H1 (cell line): ENCODE data around the gene IER3IP1. TPM values are rescaled to one million over a fixed set of nuclear protein-coding genes. Genes with fewer than 3 reads are reported as not detected.
A peak's percentile ranks its signal among the peaks of the same experiment; 100 is the strongest.

Experiments
- CTCF ChIA-PET: fragments of 300-600 bp; sonication (Branson Sonifier 250); formaldehyde crosslinking; loops from one replicate; lab custom pipeline; 2021; ENCODE audit not compliant: partially characterized antibody; lab: Charles Lee
- POLR2A ChIA-PET: fragments of 300-600 bp; sonication (Branson Sonifier 250); formaldehyde crosslinking; loops from one replicate; lab custom pipeline; 2021; ENCODE audit warnings: inconsistent platforms; ENCODE audit not compliant: partially characterized antibody; lab: Charles Lee
- DNase-seq, 2 experiments: peaks; one replicate each; pipeline versions ENCODE4 v3.0.0 to v3.0.0-alpha.2; 2010 to 2022; ENCODE audit warnings: low spot score in 2 of 2, low read depth in 1 of 2, mixed read lengths in 1 of 2
- FAIRE-seq: peaks from 2 replicates; lab custom pipeline; 2011; peaks lifted over from hg19 to GRCh38; lab: Jason Lieb, UNC
- H2AFZ ChIP-seq: 2 replicates; pipeline ENCODE4 v1.8.1; 2012; ENCODE audit warnings: low read length, inconsistent platforms
- H2AK5ac ChIP-seq: 2 replicates; pipeline ENCODE4 v1.6.1; 2013; ENCODE audit warnings: low read depth, low read length
- H2BK120ac ChIP-seq: replicated peaks from 2 replicates; pipeline ENCODE3; 2013; ENCODE audit warnings: low read depth, low read length, inconsistent platforms
- H2BK12ac ChIP-seq: 2 replicates; pipeline ENCODE4 v1.6.1; 2013; ENCODE audit warnings: low read depth, low read length
- H2BK15ac ChIP-seq: 2 replicates; pipeline ENCODE4 v1.6.1; 2013; ENCODE audit warnings: low read length
- H2BK20ac ChIP-seq: 2 replicates; pipeline ENCODE4 v1.6.1; 2013; ENCODE audit warnings: low read length
- H2BK5ac ChIP-seq: 2 replicates; pipeline ENCODE4 v1.6.1; 2013; ENCODE audit warnings: low read depth, low read length
- H3K14ac ChIP-seq: 2 replicates; pipeline ENCODE4 v1.6.1; 2013; ENCODE audit warnings: inconsistent platforms; ENCODE audit not compliant: insufficient read length
- H3K18ac ChIP-seq: 2 replicates; pipeline ENCODE4 v1.6.1; 2013; ENCODE audit warnings: low read length; ENCODE audit errors: extremely low read depth
- H3K23ac ChIP-seq: 2 replicates; pipeline ENCODE4 v1.6.1; 2013; ENCODE audit warnings: inconsistent platforms; ENCODE audit not compliant: insufficient read length
- H3K23me2 ChIP-seq: 2 replicates; pipeline ENCODE4 v1.6.1; 2013; ENCODE audit warnings: low read depth, low read length
- H3K27ac ChIP-seq: 2 replicates; pipeline ENCODE4 v1.6.1; 2011; ENCODE audit warnings: low read depth, low read length, inconsistent platforms
- H3K27me3 ChIP-seq, 4 experiments: replicated peaks in 1 of 4; 1 replicate in 1 of 4; 2 replicates in 3 of 4; pipeline versions ENCODE4 v1.6.1 to v1.8.1; 2011 to 2013; ENCODE audit warnings: low read length in 3 of 4, mild to moderate bottlenecking in 3 of 4, inconsistent platforms in 2 of 4, mixed read lengths in 2 of 4, moderate library complexity in 1 of 4; ENCODE audit not compliant: control insufficient read depth in 3 of 4, insufficient read depth in 3 of 4; ENCODE audit errors: extremely low read depth in 1 of 4
- H3K36me3 ChIP-seq, 4 experiments: 2 replicates each; pipeline versions ENCODE4 v1.6.1 to v1.8.1; 2011 to 2013; ENCODE audit warnings: mild to moderate bottlenecking in 4 of 4, low read length in 3 of 4, moderate library complexity in 2 of 4, control low read depth in 1 of 4, inconsistent platforms in 1 of 4; ENCODE audit not compliant: insufficient read depth in 4 of 4, control insufficient read depth in 2 of 4
- H3K4ac ChIP-seq: replicated peaks from 2 replicates; pipeline ENCODE3; 2013; ENCODE audit warnings: low read length, low read depth, mixed read lengths, inconsistent platforms; ENCODE audit not compliant: insufficient read length
- H3K4me1 ChIP-seq, 4 experiments: replicated peaks in 1 of 4; 1 replicate in 1 of 4; 2 replicates in 3 of 4; pipeline versions ENCODE4 v1.6.1 to v1.8.1; 2011 to 2013; ENCODE audit warnings: low read length in 3 of 4, inconsistent platforms in 2 of 4, mixed read lengths in 1 of 4; ENCODE audit not compliant: insufficient read depth in 4 of 4, control insufficient read depth in 3 of 4
- H3K4me2 ChIP-seq, 2 experiments: 2 replicates each; pipeline versions ENCODE4 v1.6.1 to v1.8.1; 2011 to 2013; ENCODE audit warnings: low read depth in 2 of 2, low read length in 2 of 2, control low read depth in 1 of 2, inconsistent platforms in 1 of 2, mild to moderate bottlenecking in 1 of 2; ENCODE audit not compliant: insufficient read depth in 1 of 2
- H3K4me3 ChIP-seq, 4 experiments: fragments of 200-600, 300-600 bp in 1 of 4; sonication (generic), shearing (Covaris generic), sonication (Bioruptor Twin) in 1 of 4; 2 replicates each; pipeline versions ENCODE4 v1.5.1 to v1.8.1; 2011 to 2016; ENCODE audit warnings: low read length in 4 of 4, low read depth in 3 of 4, control low read depth in 2 of 4, inconsistent platforms in 2 of 4, mild to moderate bottlenecking in 2 of 4, mixed read lengths in 1 of 4, moderate library complexity in 1 of 4; ENCODE audit not compliant: insufficient read depth in 2 of 4; ENCODE audit errors: extremely low read depth in 1 of 4
- H3K56ac ChIP-seq: replicated peaks from 2 replicates; pipeline ENCODE3; 2013; ENCODE audit warnings: low read depth, mild to moderate bottlenecking, mixed read lengths, low read length, inconsistent platforms; ENCODE audit not compliant: insufficient read length
- H3K79me1 ChIP-seq: 2 replicates; pipeline ENCODE4 v1.6.1; 2013; ENCODE audit warnings: low read depth, low read length, control low read depth
- H3K79me2 ChIP-seq, 2 experiments: 2 replicates each; pipeline versions ENCODE4 v1.6.1 to v1.8.1; 2012 to 2013; ENCODE audit warnings: low read length in 2 of 2, mild to moderate bottlenecking in 2 of 2, inconsistent platforms in 1 of 2; ENCODE audit not compliant: insufficient read depth in 2 of 2, control insufficient read depth in 1 of 2
- H3K9ac ChIP-seq, 4 experiments: replicated peaks in 1 of 4; 1 replicate in 1 of 4; 2 replicates in 3 of 4; pipeline versions ENCODE4 v1.6.1 to v1.8.1; 2011 to 2013; ENCODE audit warnings: low read depth in 3 of 4, low read length in 3 of 4, control low read depth in 2 of 4, mild to moderate bottlenecking in 2 of 4, moderate library complexity in 2 of 4, inconsistent platforms in 1 of 4; ENCODE audit errors: extremely low read depth in 1 of 4
- H3K9me3 ChIP-seq, 2 experiments: 2 replicates each; pipeline versions ENCODE4 v1.6.1 to v1.8.1; 2012 to 2013; ENCODE audit warnings: mild to moderate bottlenecking in 2 of 2, moderate library complexity in 2 of 2, control low read depth in 1 of 2, inconsistent platforms in 1 of 2, low read depth in 1 of 2, low read length in 1 of 2, mixed read lengths in 1 of 2; ENCODE audit not compliant: insufficient read depth in 2 of 2
- H4K20me1 ChIP-seq, 2 experiments: replicated peaks in 1 of 2; 2 replicates each; pipeline versions ENCODE3 to v1.8.1; 2011 to 2013; ENCODE audit warnings: inconsistent platforms in 2 of 2, low read length in 2 of 2, mild to moderate bottlenecking in 1 of 2; ENCODE audit not compliant: insufficient read depth in 2 of 2, control insufficient read depth in 1 of 2
- H4K5ac ChIP-seq: 2 replicates; pipeline ENCODE4 v1.6.1; 2013; ENCODE audit warnings: low read length, low read depth, mixed read lengths, inconsistent platforms; ENCODE audit not compliant: insufficient read length
- H4K8ac ChIP-seq: 2 replicates; pipeline ENCODE4 v1.8.0; 2013; ENCODE audit warnings: mild to moderate bottlenecking, moderate library complexity, low read length, inconsistent platforms; ENCODE audit not compliant: insufficient read depth; ENCODE audit errors: extremely low read depth
- H4K91ac ChIP-seq: replicated peaks from 2 replicates; pipeline ENCODE3; 2013; ENCODE audit warnings: low read length, mixed read lengths, inconsistent platforms; ENCODE audit not compliant: insufficient read length
- BCL11A ChIP-seq, 2 experiments: IDR thresholded peaks; one replicate each; pipeline ENCODE4 v1.6.1; 2011; ENCODE audit warnings: low read depth in 2 of 2, low read length in 2 of 2, mild to moderate bottlenecking in 2 of 2
- CBX8 ChIP-seq: fragments of 300-800, 300-1000 bp; sonication (generic); IDR thresholded peaks from 2 replicates; pipeline ENCODE4 v1.7.1; 2016; ENCODE audit warnings: low read depth, low read length, borderline replicate concordance
- CHD2 ChIP-seq: IDR thresholded peaks from 2 replicates; pipeline ENCODE4 v1.6.1; 2012; ENCODE audit warnings: low read length, improper control_type of control experiment
- EGR1 ChIP-seq: IDR thresholded peaks from 2 replicates; pipeline ENCODE4 v1.6.1; 2011; ENCODE audit warnings: low read depth, low read length, borderline replicate concordance
- FOSL1 ChIP-seq: IDR thresholded peaks from 2 replicates; pipeline ENCODE4 v1.6.1; 2011; ENCODE audit warnings: mild to moderate bottlenecking, low read depth, low read length, moderate library complexity; ENCODE audit not compliant: insufficient read depth
- GTF2F1 ChIP-seq: IDR thresholded peaks from 2 replicates; pipeline ENCODE4 v1.6.1; 2012; ENCODE audit warnings: low read depth, low read length, improper control_type of control experiment, borderline replicate concordance
- HDAC6 ChIP-seq: IDR thresholded peaks from one replicate; pipeline ENCODE4 v1.7.1; 2012; ENCODE audit warnings: low read depth, mild to moderate bottlenecking, inconsistent platforms, low read length, moderate library complexity
- JUN ChIP-seq: IDR thresholded peaks from 2 replicates; pipeline ENCODE4 v1.6.1; 2011; ENCODE audit warnings: low read depth, mild to moderate bottlenecking, improper control_type of control experiment, low read length
- JUND ChIP-seq: IDR thresholded peaks from 2 replicates; pipeline ENCODE4 v1.6.1; 2011; ENCODE audit warnings: mild to moderate bottlenecking, improper control_type of control experiment, low read length
- POU5F1 ChIP-seq: IDR thresholded peaks from 2 replicates; pipeline ENCODE4 v1.6.1; 2011; ENCODE audit warnings: low read depth, mild to moderate bottlenecking, low read length, moderate library complexity
- RFX5 ChIP-seq: IDR thresholded peaks from 2 replicates; pipeline ENCODE4 v1.6.1; 2011; ENCODE audit warnings: low read depth, low read length, improper control_type of control experiment, borderline replicate concordance
- SIX5 ChIP-seq: IDR thresholded peaks from 2 replicates; pipeline ENCODE4 v1.6.1; 2011; ENCODE audit warnings: mild to moderate bottlenecking, low read depth, low read length
- SP2 ChIP-seq: IDR thresholded peaks from 2 replicates; pipeline ENCODE4 v1.6.1; 2012; ENCODE audit warnings: mild to moderate bottlenecking, low read length, inconsistent platforms
- TAF7 ChIP-seq: optimal IDR thresholded peaks from 2 replicates; pipeline ENCODE3; 2011; ENCODE audit warnings: low read depth, mild to moderate bottlenecking, inconsistent platforms, low read length, moderate library complexity, borderline replicate concordance
- TBP ChIP-seq: IDR thresholded peaks from 2 replicates; pipeline ENCODE4 v1.6.1; 2011; ENCODE audit warnings: low read depth, low read length, improper control_type of control experiment
- TCF12 ChIP-seq: IDR thresholded peaks from 2 replicates; pipeline ENCODE4 v1.6.1; 2011; ENCODE audit warnings: low read depth, mild to moderate bottlenecking, low read length
- WGBS, 2 experiments: shearing (Covaris generic) in 1 of 2; methylation state at CpG; one replicate each; pipeline versions ENCODE4 v1.1.6 to v1.1.7; 2013 to 2015; ENCODE audit warnings: low lambda C conversion rate in 2 of 2, mixed read lengths in 2 of 2, inconsistent platforms in 1 of 2, low coverage in 1 of 2, missing lambda C conversion rate in 1 of 2; ENCODE audit not compliant: insufficient replicate concordance in 2 of 2, insufficient coverage in 1 of 2, insufficient read length in 1 of 2; ENCODE audit errors: extremely low coverage in 1 of 2, missing lambda C conversion rate in 1 of 2; 5-methylcytosine and 5-hydroxymethylcytosine counted together
- polyA plus RNA-seq, 7 experiments: library from polyadenylated mRNA; depleted of rRNA in 3 of 7; stranded (reverse) in 5 of 7; unstranded in 2 of 7; fragments of >200 nt in 5 of 7; fragments of 200-250 nt in 2 of 7; gene quantifications; 1 replicate in 5 of 7; 2 replicates in 1 of 7; 4 replicates in 1 of 7; pipeline versions ENCODE4 v1.2.1 to v1.2.3, GENCODE V29; 2011 to 2013; ENCODE audit warnings: missing spikeins in 2 of 7, mixed read lengths in 2 of 7
- total RNA-seq: library from RNA; stranded (reverse); fragmentation: NEBNext Ultra II Directional; extraction: Animal tissue kit (Norgen Biotek cat#: 25700); gene quantifications from 2 replicates; pipeline ENCODE4 v1.2.1, GENCODE V29; 2021

The IER3IP1 gene
- total and polyA plus RNA-seq, 2 of the 8 experiments (the other 6 are each of a cell fraction or from before 2014, with no cell fraction given) = 6.0 to 8.5 TPM

GRCh38 chr18:47179520-47179919 lies 3.4 kb upstream of the IER3IP1 start:
- H4K20me1 ChIP-seq = peaks cover 0 to 4% of the 10 kb centered on the region in 2 experiments
- H2BK15ac ChIP-seq = no peak overlapping the region
- no peak overlapping the region for H4K8ac ChIP-seq
- no peak overlapping the region for H3K56ac ChIP-seq
- H3K4ac ChIP-seq = no peak overlapping the region
- H3K23ac ChIP-seq = no peak overlapping the region
- no peak overlapping the region for H3K14ac ChIP-seq
- no peaks in the 10 kb centered on the region for H3K36me3 ChIP-seq
- no peak overlapping the region for H2BK120ac ChIP-seq
- H2BK5ac ChIP-seq = no peak overlapping the region
- H3K4me2 ChIP-seq = no peak overlapping the region
- no peak overlapping the region for H3K27ac ChIP-seq
- 81% methylated on average over 4 of the region's 4 CpGs; no CpG with 5 or more reads in 1 of the 2 experiments for WGBS, 2 experiments
- H4K5ac ChIP-seq = no peak overlapping the region
- H3K9me3 ChIP-seq = peaks cover 4 to 6% of the 10 kb centered on the region in 2 experiments; a peak in 2 of 4 replicates
- H4K91ac ChIP-seq = no peak overlapping the region
- H3K18ac ChIP-seq = no peak overlapping the region
- peaks cover 0 to 11% of the 10 kb centered on the region in 2 experiments; a peak in 3 of 4 replicates for H3K79me2 ChIP-seq
- no peak overlapping the region for H2BK20ac ChIP-seq
- DNase-seq (no peak), FAIRE-seq (no peak)
- H2AK5ac ChIP-seq = no peak overlapping the region
- H3K27me3 ChIP-seq = no peaks in the 10 kb centered on the region
- POLR2A ChIA-PET = interaction anchor here (0.9 kb wide), 1 partner anchor 91 kb away, joined by 3 read pairs; no protein-coding TSS in a partner anchor
- H2AFZ ChIP-seq = peak overlapping the region; percentile 76; the same call in 1 of the 2 replicates
- H3K4me1 ChIP-seq = peaks cover 2 to 5% (median 4%) of the 10 kb centered on the region in 4 experiments; a peak in 5 of 7 replicates
- H3K9ac ChIP-seq = no peak overlapping the region
- H3K4me3 ChIP-seq = no peak overlapping the region
- CTCF ChIA-PET = interaction anchor here (1.6 to 3.8 kb wide), 2 partner anchors 13 to 25 kb away, joined by 5 to 20 read pairs; no protein-coding TSS in a partner anchor
- H3K23me2 ChIP-seq = no peaks in the 10 kb centered on the region; the same call in 1 of the 2 replicates
- peaks cover 5% of the 10 kb centered on the region for H3K79me1 ChIP-seq
- H2BK12ac ChIP-seq = no peak overlapping the region
- no peak for TF ChIP-seq FOSL1
- TF ChIP-seq CHD2 = no peak
- TF ChIP-seq TBP = no peak
- TF ChIP-seq TCF12 = no peak
- no peak for TF ChIP-seq JUND
- no peak for TF ChIP-seq RFX5
- no peak for TF ChIP-seq POU5F1
- no peak for TF ChIP-seq GTF2F1
- TF ChIP-seq SIX5 = no peak
- TF ChIP-seq BCL11A (IDR thresholded peaks at IDR 0.05; ENCODE audit: low read depth in 2 of 2, low read length in 2 of 2) = no peak
- TF ChIP-seq JUN = no peak
- no peak for TF ChIP-seq SP2
- no peak for TF ChIP-seq HDAC6
- no peak for TF ChIP-seq EGR1
- TF ChIP-seq CBX8 = no peak
- TF ChIP-seq TAF7 = no peak
